HUES64 (cell line): ENCODE data around the gene GRB2.
"Not testable (repeated sequence)": the region's sequence is repeated elsewhere in the genome, so short reads cannot be mapped to it uniquely, and the experiment has no call there.

Source experiments
- H3K27ac ChIP-seq: 2 replicates; pipeline ENCODE4 v1.7.0; 2013; ENCODE audit warnings: low read depth, low read length, inconsistent platforms
- H3K27me3 ChIP-seq: 2 replicates; pipeline ENCODE4 v1.6.1; 2013; ENCODE audit warnings: mild to moderate bottlenecking, low read length; ENCODE audit not compliant: insufficient read depth
- H3K36me3 ChIP-seq: 2 replicates; pipeline ENCODE4 v1.6.1; 2013; ENCODE audit warnings: mild to moderate bottlenecking, low read length; ENCODE audit not compliant: insufficient read depth
- H3K4me1 ChIP-seq: 2 replicates; pipeline ENCODE4 v1.6.1; 2013; ENCODE audit warnings: mild to moderate bottlenecking, low read length, moderate library complexity; ENCODE audit not compliant: insufficient read depth
- H3K4me3 ChIP-seq: 2 replicates; pipeline ENCODE4 v1.5.1; 2013; ENCODE audit warnings: mild to moderate bottlenecking, low read length, moderate library complexity
- H3K9ac ChIP-seq: 2 replicates; pipeline ENCODE4 v1.6.1; 2013; ENCODE audit warnings: mild to moderate bottlenecking, low read depth, low read length
- H3K9me3 ChIP-seq: 2 replicates; pipeline ENCODE4 v1.6.1; 2013; ENCODE audit warnings: low read depth, low read length; ENCODE audit not compliant: insufficient read depth
- WGBS: fragments of 150-250, 120-280 bp; methylation state at CpG from one replicate; pipeline ENCODE4 v1.1.7; 2013; ENCODE audit warnings: missing lambda C conversion rate; 5-methylcytosine and 5-hydroxymethylcytosine counted together

The GRB2 gene

DNA sequence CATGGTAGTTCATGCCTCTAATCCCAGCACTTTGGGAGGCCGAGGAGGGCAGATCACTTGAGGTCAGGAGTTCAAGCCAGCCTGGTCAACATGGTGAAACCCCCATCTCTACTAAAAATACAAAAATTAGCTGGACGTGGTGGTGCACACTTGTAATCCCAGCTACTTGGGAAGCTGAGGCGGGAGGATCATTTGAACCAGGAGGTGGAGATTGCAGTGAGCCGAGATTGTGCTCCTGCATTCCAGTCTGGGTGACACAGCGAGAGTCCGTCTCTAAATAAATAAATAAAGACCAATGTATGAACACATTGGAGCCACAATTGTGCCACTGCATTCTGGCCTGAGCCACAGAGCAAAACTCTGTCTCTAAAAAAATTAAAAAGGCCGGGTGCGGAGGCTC, 31.9 kb upstream of the GRB2 start:
- not testable (repeated sequence) for H3K9ac ChIP-seq, H3K27ac ChIP-seq, H3K4me1 ChIP-seq

DNA sequence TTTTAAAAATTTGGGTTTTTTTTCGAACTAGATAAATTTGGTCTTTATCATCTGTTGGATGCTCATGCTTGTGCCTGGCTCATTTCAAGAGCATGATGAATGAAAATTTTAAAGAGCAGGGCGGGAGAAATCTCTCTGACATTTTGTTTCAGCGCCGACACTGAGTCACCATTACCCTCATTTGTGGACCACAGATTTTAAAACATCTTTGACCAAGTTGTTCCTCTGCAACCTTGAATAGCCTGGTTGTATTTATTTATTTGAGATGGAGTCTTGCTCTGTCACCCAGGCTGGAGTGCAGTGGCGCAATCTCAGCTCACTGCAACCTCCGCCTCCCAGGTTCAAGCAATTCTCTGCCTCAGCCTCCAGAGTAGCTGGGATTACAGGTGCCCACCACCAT, 29.0 kb upstream of the GRB2 start:
- H3K4me1 ChIP-seq, H3K9ac ChIP-seq, H3K27ac ChIP-seq, H3K27me3 ChIP-seq, H3K36me3 ChIP-seq, H3K9me3 ChIP-seq, H3K4me3 ChIP-seq: not testable (repeated sequence)
- 95% methylated on average over 6 of the region's 6 CpGs for WGBS

More for the DNA sequence above, 31.9 kb upstream of the GRB2 start:
- WGBS, result 93% methylated on average over 8 of the region's 8 CpGs
- not testable (repeated sequence) for H3K9me3 ChIP-seq, H3K27me3 ChIP-seq, H3K36me3 ChIP-seq, H3K4me3 ChIP-seq

DNA sequence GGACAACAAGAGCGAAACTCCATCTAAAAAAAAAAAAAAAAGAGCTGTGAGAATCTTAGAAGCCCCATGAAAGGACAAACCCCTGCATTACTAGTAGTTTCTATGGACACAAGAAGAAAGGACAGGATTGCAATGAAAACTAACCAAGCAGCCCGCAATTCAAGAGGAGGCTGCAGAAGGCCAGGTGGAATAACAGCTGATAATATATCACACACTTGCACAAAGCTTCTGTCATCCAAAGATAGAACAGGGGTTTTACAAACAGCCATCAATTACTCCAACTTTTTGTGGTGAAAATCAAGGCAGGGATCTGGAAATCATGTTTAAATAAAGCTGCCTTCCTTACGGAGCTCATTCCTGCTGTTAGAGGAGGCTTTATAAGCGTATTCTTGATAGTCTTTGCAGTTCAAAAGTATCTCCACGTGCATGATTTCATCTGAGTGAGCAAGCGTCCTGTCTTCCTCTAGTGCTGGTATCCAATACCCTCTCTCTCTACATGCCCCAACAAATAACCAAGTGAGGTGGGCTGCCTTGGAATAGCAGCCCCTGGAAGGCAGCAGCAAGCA, 27.8 kb upstream of the GRB2 start:
- H3K27ac ChIP-seq, result no peak overlapping the region

DNA sequence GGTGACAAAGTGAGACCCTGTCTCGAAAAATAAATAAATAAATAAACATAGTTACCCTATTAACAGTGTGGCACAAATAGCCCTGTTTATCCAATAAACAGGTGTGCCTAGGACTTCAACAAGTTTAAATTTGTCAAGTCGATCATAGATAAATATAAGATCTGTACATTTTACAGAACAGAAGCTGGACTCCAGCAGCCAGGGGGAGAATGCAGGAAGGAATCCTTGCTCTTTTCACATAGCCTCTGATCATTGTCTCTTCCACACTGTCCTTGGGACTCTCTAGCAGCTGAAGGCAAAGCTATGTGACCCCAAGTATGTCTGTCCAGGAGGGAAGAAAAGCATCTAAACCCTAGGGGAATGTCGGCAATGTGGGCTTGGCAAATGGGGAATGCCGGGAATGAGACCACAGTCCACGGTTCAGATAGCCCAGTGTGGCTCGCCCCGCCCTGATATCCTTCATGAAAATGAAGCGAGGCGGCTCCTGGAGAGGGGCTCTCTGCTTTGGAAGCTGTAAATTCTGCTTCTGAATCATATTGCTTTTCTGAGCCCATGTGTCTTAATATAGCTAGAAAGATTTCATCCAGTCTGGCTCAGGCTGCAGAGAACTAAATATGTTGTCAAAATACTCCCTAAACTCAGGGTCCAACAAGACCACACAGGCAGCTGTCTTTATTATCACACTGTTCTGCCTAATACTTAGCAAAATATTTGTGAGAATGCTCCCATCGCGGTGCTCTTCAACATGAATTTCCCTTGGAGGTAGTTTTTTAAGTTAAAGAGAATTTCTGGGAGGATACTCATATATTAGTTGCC, 24.9 kb upstream of the GRB2 start:
- Histone ChIP-seq H3K27ac (peak overlapping the region; percentile 39; the same call in 1 of the 2 replicates), H3K4me1 (peaks cover 11% of the 10 kb centered on the region; the same call in 1 of the 2 replicates), H3K27me3 (no peaks in the 10 kb centered on the region), H3K36me3 (no peaks in the 10 kb centered on the region), H3K9me3 (no peaks in the 10 kb centered on the region), H3K4me3 (no peak overlapping the region), H3K9ac (peak overlapping the region; percentile 43; the same call in 1 of the 2 replicates)
- WGBS, result 71% methylated on average over 11 of the region's 11 CpGs

More for the DNA sequence above, 27.8 kb upstream of the GRB2 start:
- 83% methylated on average over 5 of the region's 6 CpGs for WGBS
- Histone ChIP-seq H3K9me3 (no peaks in the 10 kb centered on the region), H3K9ac (no peak overlapping the region), H3K4me3 (no peak overlapping the region), H3K4me1 (peaks cover 11% of the 10 kb centered on the region; the same call in 1 of the 2 replicates), H3K27me3 (no peaks in the 10 kb centered on the region), H3K36me3 (no peaks in the 10 kb centered on the region)

DNA sequence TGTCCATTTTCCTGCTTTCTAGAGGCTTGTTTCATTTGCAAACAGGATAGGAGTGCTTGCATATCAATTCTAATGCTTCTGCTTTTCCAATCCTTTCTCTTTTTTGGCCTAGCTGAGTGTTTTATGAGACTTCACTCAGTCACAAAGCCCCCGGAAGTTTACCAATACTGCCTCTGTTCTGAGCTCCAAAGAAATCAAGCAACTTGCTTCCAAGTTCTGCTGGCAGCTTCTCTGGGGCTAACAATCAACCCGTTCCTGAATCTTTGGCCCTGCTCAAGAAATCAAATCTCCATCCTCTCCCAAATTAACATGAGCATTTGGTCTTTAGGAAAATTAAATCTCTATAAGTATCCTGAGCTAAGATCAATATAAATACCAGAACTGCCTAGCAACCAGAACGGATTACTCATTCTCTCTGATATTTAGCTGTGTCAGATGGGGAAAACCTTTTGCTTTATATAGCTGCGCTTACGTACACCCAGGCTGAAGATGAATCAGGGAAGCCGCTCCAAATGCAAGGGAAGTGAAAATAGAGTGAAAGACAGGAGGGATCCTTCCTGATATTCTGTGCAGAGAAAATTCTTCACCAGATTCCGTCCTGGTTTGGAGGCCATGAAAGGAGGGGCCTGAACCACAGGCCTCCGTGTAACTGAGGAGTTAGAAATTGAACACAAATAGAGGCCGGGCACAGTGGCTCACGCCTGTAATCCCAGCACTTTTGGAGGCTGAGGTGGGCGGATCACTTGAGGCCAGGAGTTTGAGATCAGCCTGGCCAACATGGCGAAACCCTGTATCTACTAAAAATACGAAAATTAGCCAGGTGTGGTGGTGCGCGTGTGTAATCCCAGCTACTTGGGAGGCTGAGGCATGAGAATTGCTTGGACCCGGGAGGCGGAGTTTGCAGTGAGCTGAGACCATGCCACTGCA, 23.3 kb upstream of the GRB2 start:
- H3K4me1 ChIP-seq, result peaks cover 11% of the 10 kb centered on the region; the same call in 1 of the 2 replicates
- 90% methylated on average over 17 of the region's 17 CpGs for WGBS
- H3K9me3 ChIP-seq, result no peaks in the 10 kb centered on the region
- no peaks in the 10 kb centered on the region for H3K27me3 ChIP-seq
- no peak overlapping the region for H3K27ac ChIP-seq
- no peaks in the 10 kb centered on the region for H3K36me3 ChIP-seq
- H3K4me3 ChIP-seq, result no peak overlapping the region
- H3K9ac ChIP-seq, result peak overlapping the region; percentile 24; the same call in 1 of the 2 replicates

DNA sequence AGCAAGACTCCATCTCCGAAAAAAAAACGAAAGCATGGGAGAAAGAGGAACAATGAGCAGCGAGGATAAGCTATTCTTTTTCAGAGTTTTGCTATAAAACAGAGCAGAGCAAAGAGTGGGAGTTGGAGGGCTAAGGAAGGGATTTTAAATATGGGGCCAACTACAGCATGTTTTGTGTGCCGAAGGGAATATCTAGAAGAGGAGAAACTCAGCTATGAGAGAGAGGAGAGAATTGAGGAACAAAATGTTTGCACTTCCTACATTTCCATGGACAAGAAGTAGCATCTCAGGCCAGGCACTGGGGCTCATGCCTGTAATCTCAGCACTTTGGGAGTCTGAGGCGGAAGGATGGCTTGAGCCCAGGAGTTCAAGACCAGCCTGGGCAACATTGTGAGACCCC, 13.1 kb upstream of the GRB2 start:
- Histone ChIP-seq H3K9me3 (no peaks in the 10 kb centered on the region), H3K4me1 (no peaks in the 10 kb centered on the region), H3K4me3 (no peak overlapping the region), H3K9ac (no peak overlapping the region), H3K27ac (no peak overlapping the region), H3K27me3 (no peaks in the 10 kb centered on the region), H3K36me3 (no peaks in the 10 kb centered on the region)
- WGBS, result 90% methylated on average over 5 of the region's 5 CpGs

DNA sequence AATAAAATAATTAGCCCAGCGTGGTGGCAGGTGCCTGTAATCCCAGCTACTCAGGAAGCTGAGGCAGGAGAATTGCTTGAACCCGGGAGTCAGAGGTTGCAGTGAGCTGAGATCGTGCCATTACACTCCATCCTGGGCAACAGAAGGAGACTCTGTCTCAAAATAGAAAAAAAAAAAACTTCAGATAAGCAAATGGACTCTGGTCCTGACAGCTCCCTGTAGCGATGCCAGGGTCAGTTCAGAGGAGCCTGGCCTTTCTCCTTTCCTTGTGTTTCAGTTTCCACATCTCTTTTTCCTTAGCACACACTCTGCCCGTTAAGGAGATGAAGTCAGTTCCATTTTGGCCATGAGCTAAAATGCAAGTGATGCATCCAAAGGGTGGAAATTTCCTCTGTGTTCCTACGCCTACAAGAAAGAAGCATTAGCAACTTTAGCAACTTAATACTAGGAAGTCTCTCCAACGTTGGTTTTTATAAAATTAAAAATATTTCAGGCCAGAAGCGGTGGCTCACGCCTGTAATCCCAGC, 11.6 kb upstream of the GRB2 start:
- Histone ChIP-seq H3K27ac (no peak overlapping the region), H3K4me1 (peaks cover 4% of the 10 kb centered on the region; the same call in 1 of the 2 replicates), H3K9me3 (no peaks in the 10 kb centered on the region), H3K9ac (no peak overlapping the region), H3K27me3 (no peaks in the 10 kb centered on the region), H3K4me3 (no peak overlapping the region), H3K36me3 (no peaks in the 10 kb centered on the region)
- 79% methylated on average over 9 of the region's 9 CpGs for WGBS

DNA sequence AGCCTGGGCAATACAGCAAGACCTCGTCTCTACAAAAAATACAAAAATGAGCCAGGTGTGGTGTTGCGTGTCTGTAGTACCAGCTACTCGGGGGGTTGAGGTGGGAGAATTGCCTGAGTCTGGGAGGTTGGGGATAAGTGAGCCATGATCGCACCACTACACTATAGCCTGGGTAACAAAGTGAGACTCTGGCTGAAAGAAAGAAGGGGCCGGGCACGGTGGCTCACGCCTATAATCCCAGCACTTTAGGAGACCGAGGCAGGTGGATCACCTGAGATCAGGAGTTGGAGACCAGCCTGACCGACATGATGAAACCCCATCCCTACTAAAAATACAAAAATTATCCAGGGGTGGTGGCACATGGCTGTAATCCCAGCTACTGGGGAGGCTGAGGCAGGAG, 10.5 kb upstream of the GRB2 start:
- Histone ChIP-seq H3K27me3 (no peaks in the 10 kb centered on the region), H3K27ac (no peak overlapping the region), H3K9me3 (no peaks in the 10 kb centered on the region), H3K4me1 (peaks cover 4% of the 10 kb centered on the region; the same call in 1 of the 2 replicates), H3K9ac (no peak overlapping the region), H3K4me3 (no peak overlapping the region), H3K36me3 (no peaks in the 10 kb centered on the region)
- 94% methylated on average over 8 of the region's 9 CpGs for WGBS

DNA sequence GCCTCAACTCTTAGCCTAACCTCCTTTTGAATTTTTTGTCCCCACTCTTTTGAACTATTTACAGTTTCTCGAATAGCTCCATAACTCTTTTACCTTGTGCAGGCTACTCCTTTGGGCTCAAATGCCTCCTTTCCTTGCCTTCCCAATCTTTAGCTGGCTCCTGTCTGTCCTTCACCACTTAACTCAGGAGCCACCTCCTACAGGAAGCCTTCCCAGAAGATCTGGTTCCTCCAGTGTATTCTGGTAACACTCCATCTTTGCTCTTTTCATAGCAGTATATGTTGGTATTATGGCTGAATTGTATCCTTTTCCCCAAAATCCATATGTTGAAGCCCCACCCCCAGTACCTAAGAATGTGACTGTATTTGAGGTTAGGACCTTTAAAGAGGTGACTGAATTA, 9.0 kb upstream of the GRB2 start:
- 88% methylated on average over 1 of the region's 1 CpG for WGBS
- Histone ChIP-seq H3K27me3 (no peaks in the 10 kb centered on the region), H3K4me1 (peaks cover 4% of the 10 kb centered on the region; the same call in 1 of the 2 replicates), H3K4me3 (no peak overlapping the region), H3K27ac (no peak overlapping the region), H3K9ac (no peak overlapping the region), H3K9me3 (no peaks in the 10 kb centered on the region), H3K36me3 (no peaks in the 10 kb centered on the region)

DNA sequence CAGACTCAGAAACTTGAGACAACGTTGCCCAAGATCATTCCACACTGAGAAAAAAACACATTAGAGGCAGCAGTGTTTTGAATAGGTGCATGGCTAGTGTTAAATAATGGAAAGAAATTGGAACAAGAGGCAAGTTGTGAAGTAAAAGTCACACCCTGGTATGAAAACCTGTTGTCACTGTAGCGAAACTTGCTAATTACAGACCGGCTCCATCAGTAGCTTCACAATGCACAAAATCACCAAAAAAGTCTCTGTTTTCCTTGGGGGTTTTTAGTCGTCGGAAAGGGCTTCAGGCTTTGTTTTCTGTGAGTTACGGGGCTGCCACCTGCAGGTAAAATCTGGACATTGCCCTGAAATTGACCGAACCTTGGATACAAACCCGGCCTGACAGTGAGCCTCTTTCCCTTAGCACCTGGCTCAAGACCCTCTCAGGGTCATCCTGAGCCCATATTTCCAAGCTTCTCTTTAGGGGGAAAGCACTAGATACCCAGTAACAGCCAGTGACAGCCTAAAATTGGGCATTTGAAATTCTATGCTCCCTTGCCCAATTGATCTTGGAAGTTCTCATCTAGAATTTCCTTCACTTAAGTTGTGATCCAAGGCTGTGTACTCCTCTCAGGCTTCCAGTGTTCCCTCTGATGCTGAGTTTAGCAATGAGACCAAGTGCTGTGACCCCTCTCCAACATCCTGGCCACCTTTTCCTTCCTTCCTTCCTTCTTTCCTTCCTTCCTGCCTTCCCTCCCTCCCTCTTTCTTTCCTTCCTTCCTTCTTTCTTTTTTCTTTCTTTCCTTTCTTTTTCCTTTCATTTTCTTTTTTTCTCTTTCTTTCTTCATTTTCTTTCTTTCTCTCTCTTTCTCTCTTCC, 7.2 kb upstream of the GRB2 start:
- no peak overlapping the region for H3K4me3 ChIP-seq
- 0 out of 2 replicates have a peak overlapping the region, but pooled peaks have one; percentile 19 for H3K9ac ChIP-seq
- peaks cover 4% of the 10 kb centered on the region; the same call in 1 of the 2 replicates for H3K4me1 ChIP-seq
- no peaks in the 10 kb centered on the region for H3K36me3 ChIP-seq
- no peak overlapping the region for H3K27ac ChIP-seq
- 2% methylated on average over 7 of the region's 8 CpGs for WGBS
- H3K27me3 ChIP-seq, result no peaks in the 10 kb centered on the region
- H3K9me3 ChIP-seq, result no peaks in the 10 kb centered on the region
